Heart left ventricle (tissue), 16 donors: Measurements from ENCODE around the gene EMILIN3. TPM values are rescaled to one million over a fixed set of nuclear protein-coding genes. Genes with fewer than 3 reads are reported as not detected.
A peak's percentile ranks its signal among the peaks of the same experiment; 100 is the strongest.

Experiments used
- ATAC-seq, 4 donors: fragments of 200-7000 bp; cut with Tn5 transposase; one replicate each; pipeline ENCODE4 v1.9.1; 2020 to 2022; ENCODE audit warnings: moderate library complexity in 4 of 4, mild to moderate bottlenecking in 3 of 4, moderate number of reproducible peaks in 1 of 4
- DNase-seq, 5 donors: peaks; one replicate each; pipeline ENCODE4 v3.0.0-alpha.2; 2020
- H3K27ac ChIP-seq, 12 donors: fragments of 200-600 bp; sonication (generic) in 4 of 12; one replicate each; pipeline versions ENCODE4 v1.5.0 to v1.8.0; 2016 to 2022; ENCODE audit warnings: mild to moderate bottlenecking in 2 of 12
- H3K27me3 ChIP-seq, 9 donors: fragments of 200-600 bp; sonication (generic) in 2 of 9; one replicate each; pipeline versions ENCODE4 v1.5.1 to v1.8.0; 2016 to 2022; ENCODE audit warnings: mild to moderate bottlenecking in 3 of 9
- H3K36me3 ChIP-seq, 9 donors: fragments of 200-600 bp; sonication (generic) in 2 of 9; one replicate each; pipeline versions ENCODE4 v1.5.0 to v1.8.0; 2018 to 2022; ENCODE audit warnings: mild to moderate bottlenecking in 2 of 9
- H3K4me1 ChIP-seq, 12 donors: fragments of 200-600 bp; sonication (generic) in 4 of 12; one replicate each; pipeline versions ENCODE4 v1.5.0 to v1.8.0; 2016 to 2022; ENCODE audit warnings: mild to moderate bottlenecking in 3 of 12
- H3K4me3 ChIP-seq, 12 donors: fragments of 200-600 bp; sonication (generic) in 4 of 12; one replicate each; pipeline versions ENCODE4 v1.5.0 to v1.8.0; 2017 to 2022; ENCODE audit warnings: mild to moderate bottlenecking in 9 of 12, moderate library complexity in 4 of 12
- H3K9me3 ChIP-seq, 12 donors: fragments of 200-600 bp; sonication (generic) in 4 of 12; one replicate each; pipeline versions ENCODE4 v1.5.0 to v1.8.0; 2016 to 2022; ENCODE audit warnings: mild to moderate bottlenecking in 1 of 12
- CTCF ChIP-seq, 12 donors: fragments of 200-600 bp; sonication (generic) in 4 of 12; IDR thresholded peaks; one replicate each; pipeline versions ENCODE4 v1.5.0 to v1.8.0; 2018 to 2022; ENCODE audit warnings: antibody characterized with exemption in 12 of 12, mild to moderate bottlenecking in 5 of 12
- POLR2A ChIP-seq, 2 donors: fragments of 450-650 bp; IDR thresholded peaks; one replicate each; pipeline ENCODE4 v1.6.1; 2017; ENCODE audit warnings: antibody characterized with exemption in 2 of 2, mild to moderate bottlenecking in 2 of 2, moderate library complexity in 2 of 2
- WGBS, 4 donors: extraction: QIAGEN DNeasy Blood & Tissue Kit in 2 of 4; methylation state at CpG; one replicate each; pipeline versions ENCODE4 v1.1.5 to v1.1.7; 2013 to 2018; 5-methylcytosine and 5-hydroxymethylcytosine counted together
- intact Hi-C, 10 donors: fragments of 100-400 bp; cut with DNase I; formaldehyde crosslinking; loops; one replicate each; pipeline versions ENCODE4 v1.11.1 to v1.14.2; 2022
- polyA plus RNA-seq, 2 donors: library from polyadenylated mRNA; stranded (reverse); fragments of 200-250 nt; gene quantifications; one replicate each; pipeline ENCODE4 v1.2.3, GENCODE V29; 2013
- total RNA-seq, 9 donors: library from RNA; depleted of rRNA in 2 of 9; stranded (reverse); fragments of >200 nt in 2 of 9; fragmentation: NEBNext Ultra II Directional in 3 of 9; extraction: Animal tissue kit (Norgen Biotek cat#: 25700) in 3 of 9; gene quantifications; one replicate each; pipeline versions ENCODE4 v1.1.0 to v1.2.4, GENCODE V29; 2016 to 2023
- donor health status: ischemic (EF 13 %, LVEDD 7.1; RV severe dilation, severe dysfunction).
- donor health status: healthy with polysubstance abuse.
- donor health status: DM: no; HTN: yes; CAD: no.
- donor health status: DM: no; HTN: no; CAD: no.
- donor health status: ischemic (EF 25% LVEDD 6.9; RV normal size, moderate dysfunction).
- donor health status: ischemic (EF 25% LVEDD 5.7; RV mildly dilated, moderate dysfunction).
- donor health status: healthy.
- donor health status: DM: yes; HTN: yes; CAD: no.
- donor health status: ischemic (EF 35%, LVEDD 5.7; RV mildly dilated, moderate dysfunction).
- donor health status: nonischemic (EF 11% LVEDD 7.7; RV severe dilation, severe dysfunction).
- donor health status: DM: yes; HTN: yes; CAD: no.
- donor health status: PGD.
- donor health status: ischemic (EF 29% LVEDD 5.4; RV normal size, mild dysfunction).
- donor health status: nonischemic (EF 23%, LVEDD 6.1; RV moderate dilation, normal function).

Gene EMILIN3
- total and polyA plus RNA-seq, 11 donors = 0.24 to 9.3 (median 2.2) TPM

GRCh38 chr20:41352666-41353065, 14.0 kb downstream of the EMILIN3 start:
- peaks cover 0 to 80% (median 58%) of the 10 kb centered on the region in 9 donors for H3K36me3 ChIP-seq

GRCh38 chr20:41352106-41352505, 14.5 kb downstream of the EMILIN3 start:
- ATAC-seq (no peak), DNase-seq (peak in 1 of 5 donors; percentile 17)
- WGBS, 4 donors = 67 to 100% (median 84%) methylated on average over 1 to 4 of the region's 4 CpGs
- intact Hi-C loops = no loop called here
- Histone ChIP-seq H3K27ac (no peak overlapping the region), H3K27me3 (no peaks in the 10 kb centered on the region), H3K36me3 (peaks cover 0 to 79% (median 56%) of the 10 kb centered on the region in 9 donors), H3K4me1 (no peaks in the 10 kb centered on the region), H3K9me3 (no peaks in the 10 kb centered on the region), H3K4me3 (no peak overlapping the region)
- TF ChIP-seq POLR2A (IDR thresholded peaks at IDR 0.05) (no peak), CTCF (IDR thresholded peaks at IDR 0.05) (no peak)

More at GRCh38 chr20:41352666-41353065, 14.0 kb downstream of the EMILIN3 start:
- H3K27me3 ChIP-seq = no peaks in the 10 kb centered on the region
- ATAC-seq (no peak), DNase-seq (no peak)
- H3K9me3 ChIP-seq = no peaks in the 10 kb centered on the region
- intact Hi-C loops = no loop called here
- TF ChIP-seq CTCF (IDR thresholded peaks at IDR 0.05) (no peak), POLR2A (IDR thresholded peaks at IDR 0.05) (no peak)
- WGBS, 4 donors = 85 to 93% (median 88%) methylated on average over 5 of the region's 5 CpGs
- no peak overlapping the region for H3K27ac ChIP-seq
- no peak overlapping the region for H3K4me3 ChIP-seq
- H3K4me1 ChIP-seq = no peaks in the 10 kb centered on the region

GRCh38 chr20:41350408-41350962, 16.1 kb downstream of the EMILIN3 start:
- Histone ChIP-seq H3K4me1 (no peaks in the 10 kb centered on the region), H3K27ac (no peak overlapping the region), H3K36me3 (peaks cover 0 to 79% (median 47%) of the 10 kb centered on the region in 9 donors), H3K9me3 (no peaks in the 10 kb centered on the region), H3K27me3 (no peaks in the 10 kb centered on the region), H3K4me3 (no peak overlapping the region)
- intact Hi-C loops = no loop called here
- ATAC-seq (no peak), DNase-seq (peak in 1 of 5 donors; percentile 7)
- 86 to 92% (median 89%) methylated on average over 6 to 7 of the region's 7 CpGs for WGBS, 4 donors
- TF ChIP-seq CTCF (IDR thresholded peaks at IDR 0.05) (no peak), POLR2A (IDR thresholded peaks at IDR 0.05) (no peak)

GRCh38 chr20:41349943-41350342, 16.7 kb downstream of the EMILIN3 start:
- peak in 1 of 5 donors; percentile 18 for DNase-seq
- intact Hi-C loops = loop anchor here in 2 of 10 donors (10.0 kb wide), 1 partner anchor 345 kb away; no protein-coding TSS in a partner anchor
- ATAC-seq = no peak
- no peaks in the 10 kb centered on the region for H3K9me3 ChIP-seq
- no peak overlapping the region for H3K4me3 ChIP-seq
- WGBS, 4 donors = 90 to 94% (median 91%) methylated on average over 6 to 7 of the region's 7 CpGs
- no peaks in the 10 kb centered on the region for H3K27me3 ChIP-seq
- peaks cover 0 to 76% (median 47%) of the 10 kb centered on the region in 9 donors for H3K36me3 ChIP-seq
- H3K27ac ChIP-seq = no peak overlapping the region
- TF ChIP-seq POLR2A (IDR thresholded peaks at IDR 0.05) = no peak
- TF ChIP-seq CTCF (IDR thresholded peaks at IDR 0.05) = no peak
- H3K4me1 ChIP-seq = no peaks in the 10 kb centered on the region
